MM.1S (cell line): ENCODE measurements around the gene TPCN2.

Experiments used
- CTCF ChIP-seq: fragments of 300-600 bp; sonication (generic); IDR thresholded peaks from 2 replicates; pipeline ENCODE4 v1.5.1; 2016; ENCODE audit warnings: antibody characterized with exemption, low read length, mixed read lengths
- EZH2 ChIP-seq: fragments of 300-600 bp; sonication (generic); optimal IDR thresholded peaks from 2 replicates; pipeline ENCODE3; 2017; ENCODE audit warnings: low read depth, mild to moderate bottlenecking, antibody characterized with exemption, low read length, mixed read lengths
- EZH2phosphoT487 ChIP-seq: fragments of 300-600 bp; sonication (generic); IDR thresholded peaks from 2 replicates; pipeline ENCODE4 v1.6.1; 2018; ENCODE audit warnings: antibody characterized with exemption, low read length

- TF ChIP-seq CTCF, result no peak
- no peak for TF ChIP-seq EZH2
- no peak for TF ChIP-seq EZH2phosphoT487
These were observed 32.4 kb downstream of the TPCN2 start for GRCh38 chr11:69081180-69081579.
